ENCODE data around the gene TIMM13.
"Not testable (repeated sequence)": the region's sequence is repeated elsewhere in the genome, so short reads cannot be mapped to it uniquely, and the experiment has no call there.

TIMM13 gene

DNA sequence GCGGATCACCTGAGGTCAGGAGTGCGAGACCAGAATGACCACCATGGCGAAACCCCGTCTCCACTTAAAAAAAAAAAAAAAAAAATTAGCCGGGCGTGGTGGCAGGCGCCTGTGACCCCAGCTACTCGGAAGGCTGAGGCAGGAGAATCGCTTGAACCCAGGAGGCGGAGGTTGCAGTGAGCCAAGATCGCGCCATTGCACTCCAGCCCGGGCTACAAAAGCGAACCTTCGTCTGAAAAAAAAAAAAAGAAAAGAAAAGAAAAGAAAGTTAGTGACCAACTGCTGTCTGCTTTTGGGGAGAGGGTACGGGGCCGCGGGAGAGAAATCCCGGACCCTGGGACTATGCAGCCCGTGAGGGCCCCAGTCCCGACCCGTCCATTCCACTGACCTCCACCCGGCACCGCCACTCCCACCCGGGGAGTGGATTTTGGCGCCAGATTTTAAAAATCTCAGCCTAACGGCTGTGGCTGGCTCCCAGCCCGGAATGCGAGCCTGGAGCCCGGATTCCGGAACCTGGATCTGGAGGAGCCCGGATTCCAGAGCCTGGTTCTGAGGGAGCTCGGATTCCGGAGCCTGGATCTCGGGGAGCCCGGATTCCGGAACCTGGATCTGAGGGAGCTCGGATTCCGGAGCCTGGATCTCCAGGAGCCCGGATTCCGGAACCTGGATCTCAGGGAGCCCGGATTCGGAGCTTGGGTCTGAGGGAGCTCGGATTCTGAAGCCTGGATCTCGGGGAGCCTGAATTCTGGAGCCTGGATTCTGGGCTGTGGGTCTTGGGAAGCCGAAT, 35.4 kb upstream of the TIMM13 start:
- no peak for TF ChIP-seq POLR2AphosphoS5 (IDR thresholded peaks at IDR 0.05; ENCODE audit: low read depth, low read length)
- TF ChIP-seq POLR2A (IDR thresholded peaks at IDR 0.05; ENCODE audit: low read depth, low read length) = no peak
- no peak for TF ChIP-seq TAF1 (IDR thresholded peaks at IDR 0.05; ENCODE audit: borderline replicate concordance, low read depth, low read length)
- FAIRE-seq = no peak
- no peak for DNase-seq (ENCODE audit: insufficient read length)

DNA sequence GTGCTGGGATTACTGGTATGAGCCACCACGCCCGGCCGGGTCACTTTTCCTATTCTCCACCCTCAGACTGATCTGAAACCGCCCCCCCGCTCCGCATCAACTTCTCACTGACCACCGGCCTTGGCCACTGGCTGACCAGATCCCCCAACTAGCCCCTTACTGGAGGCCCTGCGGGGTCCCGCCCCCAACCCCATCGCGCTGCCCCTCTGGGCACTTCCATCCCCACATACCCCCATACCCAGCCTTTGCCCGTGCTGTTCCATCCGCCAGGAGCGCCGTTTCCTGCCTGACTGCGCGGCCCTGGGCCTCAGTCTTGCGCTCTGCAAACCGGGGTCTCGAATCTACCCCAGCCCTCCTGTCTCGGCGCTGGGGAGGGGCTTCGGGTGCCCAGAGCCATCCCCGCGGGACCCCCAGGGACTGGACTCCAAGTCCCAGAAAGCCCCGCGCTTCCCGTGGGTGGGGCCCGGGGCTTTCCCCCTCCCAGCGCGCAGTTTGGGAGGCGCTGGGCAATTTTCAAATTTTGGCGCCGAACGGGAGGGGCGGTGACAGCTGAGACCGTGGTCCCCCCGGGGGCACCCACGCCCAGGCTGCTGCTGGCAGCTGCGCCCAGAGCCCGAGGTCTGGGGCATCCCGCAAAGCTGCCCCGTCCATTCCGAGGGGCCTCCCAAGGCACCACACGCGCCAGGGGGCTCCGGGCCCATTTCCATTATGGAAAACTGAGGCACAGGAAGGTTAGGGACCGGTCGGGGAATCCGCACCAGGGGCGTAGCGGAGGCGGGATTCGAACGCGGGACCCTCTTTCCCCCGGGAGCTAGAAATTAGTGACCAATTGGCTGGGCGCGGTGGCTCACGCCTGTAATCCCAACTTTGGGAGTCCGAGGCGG, 34.6 kb upstream of the TIMM13 start:
- DNase-seq (ENCODE audit: insufficient read length) = peak; percentile 90
- TF ChIP-seq TAF1 (IDR thresholded peaks at IDR 0.05; ENCODE audit: borderline replicate concordance, low read depth, low read length) (no peak), POLR2AphosphoS5 (IDR thresholded peaks at IDR 0.05; ENCODE audit: low read depth, low read length) (no peak), POLR2A (IDR thresholded peaks at IDR 0.05; ENCODE audit: low read depth, low read length) (no peak; the same call in 1 of the 2 replicates)
- peak; percentile 89 for FAIRE-seq

DNA sequence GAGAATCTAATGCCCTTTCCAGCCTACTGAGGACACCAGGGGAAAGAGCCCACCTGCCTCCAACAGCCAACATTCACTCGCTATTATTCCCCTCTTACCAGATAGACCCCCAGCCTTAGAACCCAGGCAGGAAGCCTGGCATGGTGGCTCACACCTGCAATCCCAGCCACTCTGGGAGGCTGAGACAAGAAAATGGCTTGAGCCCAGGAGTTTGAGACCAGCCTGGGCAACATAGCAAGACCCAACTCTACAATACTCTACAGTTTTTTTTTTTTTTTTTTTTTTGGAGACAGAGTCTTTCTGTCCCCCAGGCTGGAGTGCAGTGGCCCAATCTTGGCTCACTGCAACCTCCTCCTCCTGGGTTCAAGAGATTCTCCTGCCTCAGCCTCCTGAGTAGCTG, 32.9 kb upstream of the TIMM13 start:
- DNase-seq (ENCODE audit: insufficient read length) (no peak), FAIRE-seq (no peak)
- TF ChIP-seq TAF1 (IDR thresholded peaks at IDR 0.05; ENCODE audit: borderline replicate concordance, low read depth, low read length) (no peak), POLR2A (IDR thresholded peaks at IDR 0.05; ENCODE audit: low read depth, low read length) (no peak), POLR2AphosphoS5 (IDR thresholded peaks at IDR 0.05; ENCODE audit: low read depth, low read length) (no peak)

- DNase-seq (ENCODE audit: insufficient read length); FAIRE-seq: not testable (repeated sequence)
Observed at GRCh38 chr19:2458776-2459175, 31.4 kb upstream of the TIMM13 start.

GRCh38 chr19:2458054-2458453, 30.7 kb upstream of the TIMM13 start:
- TF ChIP-seq POLR2AphosphoS5 (IDR thresholded peaks at IDR 0.05; ENCODE audit: low read depth, low read length) = no peak
- TF ChIP-seq TAF1 (IDR thresholded peaks at IDR 0.05; ENCODE audit: borderline replicate concordance, low read depth, low read length) = no peak
- TF ChIP-seq POLR2A (IDR thresholded peaks at IDR 0.05; ENCODE audit: low read depth, low read length) = no peak
- no peak for FAIRE-seq
- DNase-seq (ENCODE audit: insufficient read length) = no peak

- no peak for TF ChIP-seq POLR2A (IDR thresholded peaks at IDR 0.05; ENCODE audit: low read depth, low read length)
- no peak for TF ChIP-seq POLR2AphosphoS5 (IDR thresholded peaks at IDR 0.05; ENCODE audit: low read depth, low read length)
- TF ChIP-seq TAF1 (IDR thresholded peaks at IDR 0.05; ENCODE audit: borderline replicate concordance, low read depth, low read length) = no peak
Observed at GRCh38 chr19:2457394-2458037, 30.1 kb upstream of the TIMM13 start.

DNA sequence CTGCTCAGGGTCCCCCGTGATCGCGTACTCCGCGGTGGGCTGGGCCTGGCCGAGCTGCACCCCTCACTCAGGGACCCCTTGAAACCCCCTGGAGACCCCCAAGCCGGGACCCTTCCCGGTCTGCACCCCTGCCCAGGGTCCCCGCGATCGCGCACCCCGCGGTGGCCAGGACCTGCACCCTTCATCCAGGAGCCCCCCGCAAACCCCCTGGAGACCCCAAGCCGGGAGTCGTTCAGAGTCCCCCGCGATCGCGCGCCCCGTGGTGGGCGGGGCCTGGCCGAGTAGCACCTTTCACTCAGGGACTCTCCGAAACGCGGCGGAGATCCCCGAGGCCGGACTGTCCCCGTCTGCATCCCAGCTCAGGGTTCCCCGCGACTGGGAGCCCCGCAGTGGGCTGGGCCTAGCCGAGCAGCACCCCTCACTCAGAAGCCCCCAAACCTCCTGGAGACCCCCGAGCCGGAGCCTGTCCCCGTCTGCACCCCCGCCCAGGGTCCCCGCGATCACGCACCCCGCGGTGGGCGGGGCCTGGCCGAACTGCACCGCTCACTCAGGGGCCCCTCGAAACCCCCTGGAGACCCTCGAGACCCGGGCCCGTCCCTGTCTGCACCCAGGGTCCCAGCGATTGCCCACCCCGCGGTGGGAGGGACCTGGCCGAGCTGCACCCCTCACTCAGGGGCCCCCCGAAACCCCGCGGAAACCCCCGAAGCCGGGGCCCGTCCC, 28.6 kb upstream of the TIMM13 start:
- FAIRE-seq (peak; percentile 72), DNase-seq (ENCODE audit: insufficient read length) (peak; percentile 85)
- TF ChIP-seq TAF1 (IDR thresholded peaks at IDR 0.05; ENCODE audit: borderline replicate concordance, low read depth, low read length) (no peak), POLR2AphosphoS5 (IDR thresholded peaks at IDR 0.05; ENCODE audit: low read depth, low read length) (no peak), POLR2A (IDR thresholded peaks at IDR 0.05; ENCODE audit: low read depth, low read length) (no peak)

More at GRCh38 chr19:2457394-2458037, 30.1 kb upstream of the TIMM13 start:
- no peak for FAIRE-seq
- no peak for DNase-seq (ENCODE audit: insufficient read length)

GRCh38 chr19:2454962-2455850, 27.8 kb upstream of the TIMM13 start:
- FAIRE-seq (no peak), DNase-seq (ENCODE audit: insufficient read length) (no peak)
- no peak for TF ChIP-seq TAF1 (IDR thresholded peaks at IDR 0.05; ENCODE audit: borderline replicate concordance, low read depth, low read length)
- no peak for TF ChIP-seq POLR2A (IDR thresholded peaks at IDR 0.05; ENCODE audit: low read depth, low read length)
- no peak for TF ChIP-seq POLR2AphosphoS5 (IDR thresholded peaks at IDR 0.05; ENCODE audit: low read depth, low read length)

GRCh38 chr19:2454199-2454961, 27.0 kb upstream of the TIMM13 start:
- TF ChIP-seq POLR2A (IDR thresholded peaks at IDR 0.05; ENCODE audit: low read depth, low read length) = no peak
- DNase-seq (ENCODE audit: insufficient read length) = no peak
- FAIRE-seq = no peak

Measured in GM12892 (cell line).